HepG2 (cell line): ENCODE data around the gene MMP24OS. TPM values are rescaled to one million over a fixed set of nuclear protein-coding genes. Genes with fewer than 3 reads are reported as not detected.

ENCODE experiments used
- ATAD3A ChIP-seq: sonication (generic); formaldehyde crosslinking; IDR thresholded peaks from 2 replicates; pipeline ENCODE4 v1.4.0; 2020; ENCODE audit warnings: missing genetic modification reagents
- BRF2 ChIP-seq: sonication (generic); formaldehyde crosslinking; IDR thresholded peaks from 2 replicates; pipeline ENCODE4 v1.8.1; 2022; ENCODE audit warnings: mild to moderate bottlenecking, missing genetic modification reagents
- CSRNP1 ChIP-seq: sonication (generic); formaldehyde crosslinking; IDR thresholded peaks from 2 replicates; pipeline ENCODE4 v1.8.1; 2023; ENCODE audit warnings: mild to moderate bottlenecking, missing genetic modification reagents
- FOSL2 ChIP-seq: sonication (generic); formaldehyde crosslinking; IDR thresholded peaks from 2 replicates; pipeline ENCODE4 v1.4.0; 2020; ENCODE audit warnings: missing genetic modification reagents
- FOXP1 ChIP-seq, 2 experiments: fragments of 450-650 bp in 1 of 2; IDR thresholded peaks; 2 replicates each; pipeline ENCODE4 v1.6.1; 2017 to 2018; ENCODE audit warnings: antibody characterized with exemption in 1 of 2
- KLF15 ChIP-seq: sonication (generic); formaldehyde crosslinking; IDR thresholded peaks from 2 replicates; pipeline ENCODE4 v1.8.1; 2023; ENCODE audit warnings: borderline replicate concordance, mild to moderate bottlenecking, inconsistent platforms, missing genetic modification reagents, mixed read lengths
- LCORL ChIP-seq, 2 experiments: fragments of 450-650 bp in 1 of 2; sonication (generic) in 1 of 2; formaldehyde crosslinking in 1 of 2; IDR thresholded peaks; 2 replicates each; pipeline versions ENCODE4 v1.5.0 to v1.6.1; 2017 to 2020; ENCODE audit warnings: antibody characterized with exemption in 1 of 2, missing genetic modification reagents in 1 of 2
- MIER2 ChIP-seq: IDR thresholded peaks from 2 replicates; pipeline ENCODE4 v1.6.1; 2016; ENCODE audit warnings: missing biosample characterization, missing genetic modification reagents
- MIER3 ChIP-seq: IDR thresholded peaks from 2 replicates; pipeline ENCODE4 v1.6.1; 2016; ENCODE audit warnings: missing compliant biosample characterization, borderline replicate concordance
- PAX8 ChIP-seq: sonication (generic); formaldehyde crosslinking; IDR thresholded peaks from 2 replicates; pipeline ENCODE4 v1.8.0; 2022; ENCODE audit warnings: mild to moderate bottlenecking, missing genetic modification reagents, borderline replicate concordance
- RNF219 ChIP-seq: sonication (generic); formaldehyde crosslinking; IDR thresholded peaks from 2 replicates; pipeline ENCODE4 v1.5.0; 2020; ENCODE audit warnings: mild to moderate bottlenecking, missing genetic modification reagents
- SOX13 ChIP-seq, 3 experiments: fragments of 450-650 bp in 1 of 3; sonication (generic) in 1 of 3; formaldehyde crosslinking in 1 of 3; IDR thresholded peaks in 2 of 3; conservative IDR thresholded peaks in 1 of 3; 2 replicates each; pipeline versions ENCODE4 v1.5.0 to v1.6.1; 2016 to 2020; ENCODE audit warnings: antibody characterized with exemption in 1 of 3, mild to moderate bottlenecking in 1 of 3, missing compliant biosample characterization in 1 of 3, missing genetic modification reagents in 1 of 3, moderate library complexity in 1 of 3
- TERF1 ChIP-seq: sonication (generic); formaldehyde crosslinking; IDR thresholded peaks from 2 replicates; pipeline ENCODE4 v1.8.0; 2022; ENCODE audit warnings: mild to moderate bottlenecking, missing genetic modification reagents, moderate library complexity
- ZFP90 ChIP-seq: sonication (generic); formaldehyde crosslinking; IDR thresholded peaks from 2 replicates; pipeline ENCODE4 v1.8.0; 2022; ENCODE audit warnings: missing genetic modification reagents, mild to moderate bottlenecking, inconsistent platforms, borderline replicate concordance
- ZNF282 ChIP-seq: fragments of 450-650 bp; IDR thresholded peaks from 2 replicates; pipeline ENCODE4 v1.6.1; 2018; ENCODE audit not compliant: partially characterized antibody
- ZNF350 ChIP-seq: sonication (generic); formaldehyde crosslinking; IDR thresholded peaks from 2 replicates; pipeline ENCODE4 v1.4.0; 2020; ENCODE audit warnings: mild to moderate bottlenecking, low read depth, missing genetic modification reagents, borderline replicate concordance
- ZNF501 ChIP-seq: sonication (generic); formaldehyde crosslinking; IDR thresholded peaks from 2 replicates; pipeline ENCODE4 v1.5.1; 2020; ENCODE audit warnings: mild to moderate bottlenecking, moderate library complexity, missing genetic modification reagents
- ZNF619 ChIP-seq: sonication (generic); formaldehyde crosslinking; IDR thresholded peaks from 2 replicates; pipeline ENCODE4 v1.4.0; 2020; ENCODE audit warnings: mild to moderate bottlenecking, missing genetic modification reagents
- ZNF75D ChIP-seq: sonication (generic); formaldehyde crosslinking; IDR thresholded peaks from 2 replicates; pipeline ENCODE4 v1.8.1; 2023; ENCODE audit warnings: missing genetic modification reagents, mild to moderate bottlenecking, borderline replicate concordance
- ZNF782 ChIP-seq: sonication (generic); formaldehyde crosslinking; IDR thresholded peaks from 2 replicates; pipeline ENCODE4 v1.4.0; 2020; ENCODE audit warnings: missing genetic modification reagents, mild to moderate bottlenecking, borderline replicate concordance
- ZSCAN22 ChIP-seq: sonication (generic); formaldehyde crosslinking; IDR thresholded peaks from 2 replicates; pipeline ENCODE4 v1.4.0; 2020; ENCODE audit warnings: mild to moderate bottlenecking, missing genetic modification reagents
- polyA plus RNA-seq, 8 experiments: library from polyadenylated mRNA; depleted of rRNA in 3 of 8; stranded (reverse) in 7 of 8; unstranded in 1 of 8; fragments of >200 nt; fragmentation: Illumina TruSeq in 4 of 8; extraction: Trizol in 4 of 8; gene quantifications; 2 replicates each; pipeline versions ENCODE4 v1.2.1 to v1.2.3, GENCODE V29; 2011 to 2016; ENCODE audit warnings: low read depth in 4 of 8, missing spikeins in 1 of 8, mixed read lengths in 1 of 8; ENCODE audit not compliant: insufficient read depth in 1 of 8
- total RNA-seq, 5 experiments: library from RNA; depleted of rRNA; stranded (reverse); fragments of >200 nt; fragmentation: Illumina TruSeq; extraction: Trizol; gene quantifications; 2 replicates each; pipeline ENCODE4 v1.2.3, GENCODE V29; 2016; ENCODE audit warnings: low read depth in 1 of 5

Gene MMP24OS
- total and polyA plus RNA-seq, 2 of the 13 experiments (the other 11 are each of a cell fraction or from before 2014, with no cell fraction given), result 6.0 to 8.5 TPM

DNA sequence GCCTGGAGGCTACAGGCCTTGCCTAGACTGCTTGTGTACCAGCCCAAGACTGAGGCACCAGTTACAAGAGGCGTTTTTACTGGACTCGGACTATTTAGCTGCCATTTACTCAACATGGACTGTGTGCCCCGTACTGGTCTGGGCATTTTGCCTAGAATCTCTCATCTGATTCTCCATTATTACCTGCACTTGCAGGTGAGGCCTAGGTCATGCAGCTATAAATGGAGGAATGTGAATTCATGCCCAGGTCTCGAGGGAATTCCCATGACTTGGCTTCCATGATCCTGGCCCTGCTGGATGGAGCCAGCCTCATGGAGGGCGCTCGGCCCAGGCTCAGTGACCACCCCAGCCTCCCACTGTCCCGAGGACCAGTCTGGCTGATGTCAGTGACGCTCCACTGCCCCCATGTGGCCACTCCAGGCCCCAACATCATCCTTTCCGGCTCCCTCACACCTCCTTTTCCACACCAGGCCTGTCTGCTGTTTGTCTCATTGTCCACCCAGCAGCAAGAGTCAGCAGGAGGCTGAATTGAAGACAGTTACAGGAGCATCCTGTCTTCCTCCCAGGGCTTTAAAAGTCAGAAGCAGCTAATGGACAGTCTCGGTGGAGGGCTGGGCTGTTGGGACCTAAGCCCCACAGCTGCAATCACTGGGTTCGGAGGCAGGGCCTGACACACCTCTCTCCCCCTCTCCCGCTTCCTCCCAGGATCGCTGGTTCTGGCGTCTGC is 8.7 kb downstream of the MMP24OS start (continued):
- 0 out of 2 replicates have a peak, but pooled peaks have one; percentile 40 for TF ChIP-seq MIER3 (CRISPR knock-in tag)
- no peak for TF ChIP-seq CSRNP1 (CRISPR knock-in tag)
- TF ChIP-seq FOSL2, result peak; percentile 44; the same call in 1 of the 2 replicates
- TF ChIP-seq ATAD3A (CRISPR knock-in tag), result no peak
- no peak for TF ChIP-seq ZSCAN22
- peak; percentile 78 for TF ChIP-seq ZNF501 (CRISPR knock-in tag)
- TF ChIP-seq TERF1 (CRISPR knock-in tag), result no peak
- TF ChIP-seq SOX13 (IDR thresholded peaks at IDR 0.05), result no peak
- TF ChIP-seq SOX13 (CRISPR knock-in tag; conservative IDR thresholded peaks at IDR 0.05 in 1 of 2, IDR thresholded peaks at IDR 0.05 in 1 of 2), result no peak; a peak in 1 of 4 replicates
- TF ChIP-seq ZNF75D, result 0 out of 2 replicates have a peak, but pooled peaks have one; percentile 25
- TF ChIP-seq LCORL (IDR thresholded peaks at IDR 0.05), result no peak
- peak; percentile 87 for TF ChIP-seq LCORL (CRISPR knock-in tag; IDR thresholded peaks at IDR 0.05)
- TF ChIP-seq PAX8 (CRISPR knock-in tag), result 0 out of 2 replicates have a peak, but pooled peaks have one; percentile 28
- 0 out of 2 replicates have a peak, but pooled peaks have one; percentile 38 for TF ChIP-seq MIER2 (CRISPR knock-in tag)
- TF ChIP-seq RNF219, result 0 out of 2 replicates have a peak, but pooled peaks have one; percentile 80
- no peak for TF ChIP-seq BRF2 (CRISPR knock-in tag)
- TF ChIP-seq KLF15 (CRISPR knock-in tag), result no peak
- no peak for TF ChIP-seq FOXP1 (IDR thresholded peaks at IDR 0.05)
- TF ChIP-seq FOXP1 (CRISPR knock-in tag; IDR thresholded peaks at IDR 0.05), result no peak
- TF ChIP-seq ZNF350 (CRISPR knock-in tag), result no peak
- 0 out of 2 replicates have a peak, but pooled peaks have one; percentile 56 for TF ChIP-seq ZFP90 (CRISPR knock-in tag)
- no peak for TF ChIP-seq ZNF282
- TF ChIP-seq ZNF782 (CRISPR knock-in tag), result no peak; the same call in 1 of the 2 replicates
- peak; percentile 83; the same call in 1 of the 2 replicates for TF ChIP-seq ZNF619 (CRISPR knock-in tag)
